NCI-H2029 treated with DMSO at 0.1 percent for 48 hours (cell line): Measurements from ENCODE around the gene SOWAHA.

Experiments
- DNase-seq: peaks from one replicate; lab custom pipeline; 2025; lab: John Stamatoyannopoulos, UW

The SOWAHA gene

DNA sequence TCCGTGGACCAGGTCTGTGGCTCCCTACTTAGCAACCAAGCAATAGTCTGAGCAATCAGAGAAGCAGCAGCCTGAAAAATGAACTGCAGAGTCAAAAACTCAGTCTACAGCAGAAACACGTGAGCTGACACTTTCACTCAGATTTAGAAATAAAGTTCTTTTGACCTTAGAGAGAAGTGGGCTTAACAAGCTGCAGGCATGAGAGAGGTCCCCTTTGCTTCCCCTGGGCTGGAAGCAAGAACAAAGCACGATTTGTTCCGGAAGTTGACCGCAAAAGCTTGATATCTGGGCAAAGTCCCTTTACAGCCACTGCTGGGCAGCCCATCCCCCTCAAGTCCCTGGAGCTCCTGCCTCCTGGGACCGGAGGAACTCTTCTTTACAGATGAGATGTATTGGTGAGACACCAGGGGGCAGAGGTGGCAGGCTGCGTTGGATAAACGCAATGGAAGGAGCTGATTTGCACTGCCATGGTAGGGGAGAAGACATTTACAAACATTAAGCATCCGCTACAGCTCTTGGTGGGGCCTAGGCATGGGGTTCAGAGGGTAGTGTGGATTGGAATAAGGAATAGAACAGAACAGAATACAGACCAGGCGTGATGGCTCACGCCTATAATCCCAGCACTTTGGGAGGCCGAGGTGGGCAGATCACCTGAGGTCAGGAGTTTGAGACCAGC is 5.8 kb upstream of the SOWAHA start:
- DNase-seq = no peak

DNA sequence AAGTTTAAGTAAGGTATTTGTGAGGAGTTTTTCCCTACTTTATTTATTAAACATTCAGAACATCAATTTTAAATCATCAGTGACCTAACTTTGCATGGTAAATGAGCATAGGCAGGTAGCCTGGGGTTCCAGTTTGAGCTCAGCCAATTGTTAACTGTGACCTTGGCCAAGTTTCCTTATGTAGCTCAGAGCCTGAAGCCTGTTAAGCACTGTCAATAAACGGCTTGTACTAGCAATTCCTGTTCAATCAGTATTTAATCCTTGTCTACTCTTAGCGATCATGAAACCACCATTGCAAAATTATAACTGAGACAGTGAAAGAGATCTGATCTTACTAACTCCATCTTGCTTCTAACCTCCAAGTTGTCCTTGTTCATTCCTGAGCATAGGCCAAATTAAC is 4.7 kb upstream of the SOWAHA start:
- no peak for DNase-seq

DNA sequence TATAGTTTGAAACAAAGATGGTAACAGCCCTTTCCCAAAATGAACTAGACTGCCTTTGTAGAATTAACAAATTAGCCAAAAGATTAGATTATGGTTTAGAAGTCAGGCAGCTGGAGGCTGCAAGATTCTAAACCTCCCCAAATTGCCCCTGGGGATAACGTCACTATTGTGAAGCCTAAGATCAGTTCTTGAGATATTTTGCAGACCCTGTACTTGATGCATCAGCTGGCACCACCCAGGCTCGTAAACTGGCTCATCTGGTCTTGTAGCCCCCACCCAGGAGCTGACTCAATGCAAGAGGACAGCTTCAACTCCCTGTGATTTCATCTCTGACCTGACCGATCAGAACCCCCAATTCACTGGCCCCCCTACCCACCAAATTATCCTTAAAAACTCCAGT is 4.2 kb upstream of the SOWAHA start:
- no peak for DNase-seq

DNA sequence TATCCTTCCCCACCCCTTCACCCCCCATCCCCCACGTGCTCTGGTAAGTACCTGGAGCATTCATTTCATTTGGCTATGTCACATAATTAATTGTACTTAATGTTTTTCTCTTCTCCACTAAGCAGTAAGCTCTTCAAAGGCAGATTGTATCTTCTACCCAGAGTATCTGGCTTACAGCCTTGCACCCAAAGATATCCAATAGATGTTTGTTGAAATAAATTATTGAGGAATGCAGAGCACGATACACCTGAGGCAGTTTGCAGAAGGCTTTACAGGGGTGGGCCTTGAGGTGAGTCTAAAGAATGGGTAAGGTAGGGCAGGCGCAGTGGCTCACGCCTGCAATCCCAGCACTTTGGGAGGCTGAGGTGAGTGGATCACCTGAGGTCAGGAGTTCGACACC is 2.5 kb upstream of the SOWAHA start:
- no peak for DNase-seq

DNA sequence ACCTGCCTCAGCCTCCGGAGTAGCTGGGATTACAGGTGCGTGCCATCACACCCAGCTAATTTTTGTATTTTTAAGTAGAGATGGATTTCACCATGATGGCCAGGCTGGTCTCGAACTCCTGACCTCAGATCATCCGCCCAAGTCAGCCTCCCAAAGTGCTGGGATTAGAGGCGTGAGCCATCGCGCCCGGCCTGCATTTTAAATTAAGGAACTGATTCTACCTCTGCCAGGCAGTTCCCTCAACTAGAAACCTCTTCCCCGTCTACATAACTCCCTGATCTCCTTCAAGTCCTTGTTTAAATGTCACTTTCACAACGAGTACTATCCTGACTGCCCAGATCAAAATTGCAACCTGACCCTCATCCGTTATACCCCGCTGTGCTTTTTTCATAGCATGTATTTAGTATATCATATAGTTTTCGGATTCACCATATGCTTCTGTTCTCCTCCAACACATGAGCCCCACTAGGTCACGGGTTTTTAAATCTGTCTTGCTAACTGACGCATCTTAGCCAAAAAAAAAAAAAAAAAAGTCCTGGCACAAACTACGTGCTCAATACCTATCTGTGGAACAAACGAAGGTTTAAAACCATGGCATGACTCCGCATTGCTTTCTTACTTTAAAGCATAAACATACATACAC is 858 bp upstream of the SOWAHA start:
- no peak for DNase-seq

DNA sequence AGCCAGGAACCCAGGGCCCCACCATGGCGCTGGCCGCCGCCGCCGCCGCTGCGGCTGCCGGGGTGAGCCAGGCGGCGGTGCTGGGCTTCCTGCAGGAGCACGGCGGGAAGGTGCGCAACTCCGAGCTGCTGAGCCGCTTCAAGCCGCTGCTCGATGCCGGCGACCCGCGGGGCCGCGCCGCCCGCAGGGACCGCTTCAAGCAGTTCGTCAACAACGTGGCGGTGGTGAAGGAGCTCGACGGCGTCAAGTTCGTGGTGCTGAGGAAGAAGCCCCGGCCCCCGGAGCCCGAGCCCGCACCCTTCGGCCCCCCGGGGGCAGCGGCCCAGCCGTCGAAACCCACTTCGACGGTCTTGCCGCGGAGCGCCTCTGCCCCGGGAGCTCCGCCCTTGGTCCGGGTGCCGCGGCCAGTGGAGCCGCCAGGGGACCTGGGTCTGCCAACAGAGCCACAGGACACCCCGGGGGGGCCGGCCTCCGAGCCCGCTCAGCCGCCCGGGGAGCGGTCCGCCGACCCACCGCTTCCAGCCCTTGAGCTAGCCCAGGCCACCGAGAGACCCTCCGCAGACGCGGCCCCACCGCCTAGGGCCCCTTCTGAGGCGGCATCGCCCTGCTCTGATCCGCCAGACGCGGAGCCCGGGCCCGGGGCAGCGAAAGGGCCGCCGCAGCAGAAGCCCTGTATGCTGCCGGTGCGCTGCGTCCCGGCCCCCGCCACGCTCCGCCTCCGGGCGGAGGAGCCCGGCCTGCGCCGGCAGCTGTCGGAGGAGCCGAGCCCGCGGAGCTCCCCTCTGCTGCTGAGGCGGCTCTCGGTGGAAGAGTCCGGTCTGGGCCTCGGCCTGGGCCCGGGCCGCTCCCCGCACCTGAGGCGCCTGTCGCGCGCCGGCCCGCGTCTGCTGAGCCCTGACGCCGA is 749 bp downstream of the SOWAHA start:
- no peak for DNase-seq

DNA sequence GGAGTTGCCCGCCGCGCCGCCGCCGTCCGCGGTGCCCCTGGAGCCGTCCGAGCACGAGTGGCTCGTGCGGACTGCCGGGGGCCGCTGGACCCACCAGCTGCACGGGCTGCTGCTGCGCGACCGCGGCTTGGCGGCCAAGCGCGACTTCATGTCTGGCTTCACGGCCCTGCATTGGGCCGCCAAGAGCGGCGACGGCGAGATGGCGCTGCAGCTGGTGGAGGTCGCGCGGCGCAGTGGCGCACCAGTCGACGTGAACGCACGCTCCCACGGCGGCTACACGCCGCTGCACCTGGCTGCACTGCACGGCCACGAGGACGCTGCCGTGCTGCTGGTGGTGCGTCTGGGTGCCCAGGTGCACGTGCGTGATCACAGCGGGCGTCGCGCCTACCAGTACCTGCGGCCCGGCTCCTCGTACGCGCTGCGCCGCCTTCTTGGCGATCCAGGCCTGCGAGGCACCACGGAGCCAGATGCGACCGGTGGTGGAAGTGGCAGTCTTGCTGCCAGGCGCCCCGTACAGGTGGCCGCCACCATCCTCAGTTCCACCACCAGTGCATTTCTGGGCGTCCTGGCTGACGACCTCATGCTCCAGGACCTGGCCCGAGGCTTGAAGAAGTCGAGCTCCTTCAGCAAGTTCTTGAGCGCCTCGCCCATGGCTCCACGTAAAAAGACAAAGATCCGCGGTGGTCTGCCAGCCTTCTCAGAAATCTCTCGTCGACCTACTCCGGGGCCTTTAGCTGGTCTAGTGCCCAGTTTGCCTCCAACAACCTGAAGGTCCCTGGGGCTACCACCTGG is 1.6 kb downstream of the SOWAHA start:
- DNase-seq = no peak

DNA sequence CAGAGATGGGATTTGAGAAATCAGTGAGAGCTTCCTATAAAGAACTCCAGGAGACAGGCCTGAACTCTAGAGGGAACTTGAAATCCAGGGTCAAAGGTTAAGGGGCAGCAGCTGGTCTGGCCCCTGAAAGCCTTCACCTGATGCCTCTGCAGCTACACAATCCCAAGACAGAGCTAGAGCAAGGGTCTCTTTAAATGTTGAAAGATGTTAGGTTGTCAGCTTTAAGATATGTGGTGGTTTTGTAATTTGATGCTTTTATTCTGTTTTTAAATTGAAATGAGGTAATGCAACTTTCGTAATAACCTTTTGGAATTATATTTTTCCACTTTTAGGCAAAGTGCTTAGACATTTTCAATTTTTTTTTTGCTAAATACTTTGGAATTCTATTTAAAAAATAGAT is 2.4 kb downstream of the SOWAHA start:
- DNase-seq = no peak

DNA sequence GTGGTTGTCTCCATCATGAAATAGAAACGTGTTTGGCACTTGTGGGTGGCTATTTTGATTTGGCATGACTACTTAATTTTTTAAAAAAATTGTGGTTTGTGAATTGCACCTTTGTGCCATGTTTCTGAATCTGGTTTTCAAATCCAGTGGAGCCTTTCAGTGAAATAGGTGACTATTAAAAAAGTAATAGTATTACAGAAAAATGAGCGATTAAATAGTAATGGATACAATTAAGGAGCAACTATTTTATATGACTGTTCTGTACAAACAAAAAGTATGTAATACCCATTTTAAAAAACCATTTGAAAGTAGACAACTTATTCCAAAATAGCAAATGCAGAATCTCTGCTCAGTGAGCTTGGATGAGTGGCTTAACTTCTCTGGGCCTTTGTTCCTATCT is 3.0 kb downstream of the SOWAHA start:
- no peak for DNase-seq

DNA sequence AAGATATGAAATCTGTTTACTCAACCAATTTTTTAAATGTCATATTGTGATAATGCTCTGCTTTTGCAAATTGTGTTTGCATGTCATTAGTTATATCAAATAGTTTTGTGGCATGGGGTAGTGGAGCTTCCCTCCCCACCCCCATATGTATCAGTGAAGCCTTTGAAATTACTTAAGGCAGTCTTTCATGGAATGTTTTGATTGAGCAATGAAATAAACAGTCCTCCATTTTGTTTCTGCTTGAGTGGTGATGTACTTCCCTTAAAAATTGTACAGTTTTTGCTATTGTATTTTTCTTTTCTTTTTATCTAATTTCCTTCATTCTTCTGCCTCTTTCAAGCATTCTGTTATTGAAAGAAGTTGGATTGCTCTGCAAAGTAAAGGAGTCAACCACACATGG is 3.5 kb downstream of the SOWAHA start:
- DNase-seq = no peak

DNA sequence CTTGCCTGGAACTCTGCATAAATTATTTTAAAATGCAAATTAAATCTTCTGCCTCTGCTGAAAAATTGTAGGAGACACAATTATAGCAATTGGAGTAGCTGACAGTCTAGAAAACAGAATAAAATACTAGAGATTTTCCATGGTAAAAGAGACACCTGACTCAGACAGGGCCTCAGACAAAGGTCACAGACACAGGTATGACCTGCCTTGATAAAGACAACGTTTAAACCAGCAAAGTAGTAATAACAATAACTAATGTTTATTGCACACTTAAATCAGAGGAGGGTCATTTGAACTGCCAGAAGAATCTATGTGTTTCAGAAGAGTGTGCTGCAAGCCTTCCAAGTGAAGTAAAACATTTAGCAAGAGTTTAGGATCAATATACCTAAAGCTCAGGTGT is 3.9 kb downstream of the SOWAHA start:
- no peak for DNase-seq

DNA sequence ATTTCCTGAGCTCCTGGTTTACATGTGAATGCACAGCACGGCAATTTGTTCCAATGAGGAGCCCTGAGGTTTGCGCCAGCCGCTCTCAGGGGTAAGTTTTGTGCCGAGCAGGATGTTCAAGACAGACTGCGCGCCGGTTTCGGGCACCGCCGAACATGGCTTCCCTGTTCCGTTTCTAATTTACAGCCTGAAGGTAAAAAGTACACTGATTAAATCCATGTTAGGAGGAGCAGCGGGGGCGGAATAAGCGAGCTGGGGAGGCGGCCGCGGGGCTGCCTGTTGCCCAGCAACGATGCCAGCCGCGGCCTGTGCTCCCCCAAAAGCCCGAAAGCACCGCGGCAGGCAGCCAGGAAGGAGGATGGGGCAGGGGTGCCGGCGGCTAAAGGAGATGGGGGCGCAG is 6.4 kb downstream of the SOWAHA start:
- DNase-seq = no peak

DNA sequence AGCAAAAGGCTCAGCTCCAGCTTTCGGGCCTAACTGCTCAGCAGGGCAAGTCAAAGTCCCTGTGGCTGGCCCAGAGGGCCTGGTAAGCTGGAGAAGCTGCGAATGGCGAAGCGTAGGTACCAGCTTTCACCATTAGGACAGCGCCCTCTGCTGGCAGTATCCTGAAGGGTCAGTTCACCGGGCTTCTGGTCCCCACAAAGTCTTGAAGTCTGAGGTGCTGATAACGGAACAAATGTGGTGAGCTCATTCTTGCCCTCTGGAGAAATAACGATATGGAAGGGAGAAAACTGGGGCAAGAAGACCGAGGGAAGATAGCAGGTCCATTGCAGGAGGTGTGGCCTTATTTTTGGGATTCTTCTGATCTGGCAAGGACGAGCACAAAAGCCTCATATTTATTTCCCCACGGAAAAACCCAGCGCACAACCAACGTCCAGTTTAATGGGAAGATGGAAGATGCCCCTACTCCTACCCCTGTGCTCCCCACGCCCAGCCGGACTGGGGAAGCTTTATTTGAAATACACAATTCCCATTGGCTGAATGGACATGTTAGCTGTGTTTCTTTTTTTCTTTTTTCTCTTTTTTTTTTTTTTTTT is 7.2 kb downstream of the SOWAHA start:
- peak; percentile 77 for DNase-seq

DNA sequence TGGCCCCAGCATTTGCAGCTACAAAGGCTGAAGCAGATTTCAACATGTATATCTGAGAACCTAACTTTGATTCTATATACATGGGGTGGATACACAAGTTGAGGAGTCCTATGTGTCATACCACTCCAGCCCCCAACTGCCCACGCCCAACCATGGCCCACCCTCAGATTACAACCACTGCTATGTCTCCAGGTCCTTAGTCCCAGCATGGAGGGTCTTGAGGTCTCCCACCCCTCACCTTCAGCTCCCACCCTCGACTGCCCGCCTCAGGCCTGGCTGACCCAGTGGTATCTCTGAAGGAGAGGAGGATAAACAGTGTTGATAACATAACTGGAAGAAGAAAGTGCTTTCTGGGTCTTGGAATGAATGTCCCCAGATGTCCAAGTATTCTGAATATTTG is 8.2 kb downstream of the SOWAHA start:
- no peak for DNase-seq

DNA sequence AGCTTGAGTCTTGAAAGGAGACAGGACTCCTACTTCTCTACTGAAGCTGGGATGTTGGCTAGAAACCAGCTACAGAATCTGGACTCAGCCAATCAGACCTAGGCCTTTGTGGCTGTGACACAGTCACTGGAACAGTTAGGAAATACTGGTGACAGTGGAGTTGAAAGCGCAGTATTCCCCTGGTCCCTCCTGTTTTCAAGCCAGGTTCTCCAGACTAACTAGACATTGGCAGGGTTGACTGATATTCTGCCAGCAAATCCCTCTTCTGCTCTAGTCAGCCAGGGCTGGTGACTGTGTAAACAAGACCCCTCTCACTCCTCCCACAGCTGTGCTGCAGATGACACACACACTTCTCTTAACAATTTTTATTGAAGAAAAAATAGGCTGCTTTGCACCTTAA is 8.7 kb downstream of the SOWAHA start:
- peak; percentile 66 for DNase-seq

DNA sequence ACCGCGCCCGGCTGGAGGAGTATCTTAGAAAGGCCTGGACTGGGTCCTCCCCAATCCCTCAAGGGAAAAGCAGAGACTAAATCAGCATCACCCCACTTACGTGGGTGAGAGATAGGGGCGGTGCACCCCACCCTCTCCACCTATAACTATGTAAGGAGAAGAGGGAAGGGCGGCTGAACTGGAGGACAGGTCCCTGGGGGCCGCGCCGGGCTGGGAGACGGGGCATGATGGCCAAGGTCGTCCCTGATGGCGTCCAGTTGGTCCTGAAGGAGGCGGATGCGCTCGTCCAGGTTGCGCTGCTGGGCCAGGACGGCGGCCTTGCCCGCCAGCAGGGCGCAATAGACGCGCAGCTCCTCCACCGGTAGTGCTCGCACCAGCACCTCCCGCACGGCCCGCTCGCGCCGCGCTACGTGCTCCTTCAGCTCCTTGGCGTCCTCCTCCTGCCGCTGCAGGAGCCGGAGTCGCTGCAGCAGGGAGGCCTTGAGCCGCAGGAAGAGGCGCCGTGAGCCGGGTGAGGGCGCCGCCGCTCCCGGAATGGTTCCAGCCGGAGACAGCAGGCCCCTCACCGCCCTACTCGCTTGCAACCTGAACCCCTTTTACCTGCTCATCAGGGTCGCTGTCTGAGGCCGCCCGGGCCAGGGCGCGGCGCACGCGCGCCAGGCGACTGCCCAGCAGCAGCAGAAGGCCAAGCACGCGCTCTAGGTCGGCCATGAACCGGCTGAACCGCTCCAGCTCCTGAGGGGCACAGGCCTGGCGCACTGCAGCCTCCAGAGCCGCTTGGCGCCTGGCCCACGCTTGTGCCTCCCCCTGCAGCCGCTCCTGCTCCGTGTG is 9.8 kb downstream of the SOWAHA start:
- DNase-seq = peak; percentile 49

DNA sequence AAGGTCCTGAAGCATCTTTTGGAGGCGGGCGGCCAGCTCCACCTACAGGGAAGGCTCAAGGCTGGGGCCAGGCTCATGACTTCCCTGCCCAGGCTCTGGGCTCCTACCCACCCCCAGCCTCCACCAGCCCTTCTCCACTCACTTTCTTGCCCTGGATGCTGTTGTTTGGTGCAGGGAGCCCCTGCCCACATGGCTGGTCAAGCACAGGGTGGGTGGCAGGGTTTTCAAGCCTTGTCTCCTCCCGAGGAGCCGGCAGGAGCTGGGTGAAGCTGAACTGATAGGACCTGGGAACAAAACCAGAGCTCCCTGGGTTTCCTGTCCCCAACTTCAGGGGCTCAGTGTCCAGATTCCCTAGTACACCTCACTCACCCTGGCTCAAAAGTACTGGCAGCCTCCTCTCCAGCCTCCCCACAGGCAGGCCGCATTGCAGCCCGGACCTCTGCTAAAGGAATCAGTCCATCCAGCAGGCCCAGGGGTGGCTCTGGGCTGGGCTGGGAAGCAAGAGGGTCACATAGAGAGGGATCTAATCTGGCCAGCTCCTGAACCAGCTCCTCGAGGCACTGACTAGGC is 10.5 kb downstream of the SOWAHA start:
- DNase-seq = no peak

DNA sequence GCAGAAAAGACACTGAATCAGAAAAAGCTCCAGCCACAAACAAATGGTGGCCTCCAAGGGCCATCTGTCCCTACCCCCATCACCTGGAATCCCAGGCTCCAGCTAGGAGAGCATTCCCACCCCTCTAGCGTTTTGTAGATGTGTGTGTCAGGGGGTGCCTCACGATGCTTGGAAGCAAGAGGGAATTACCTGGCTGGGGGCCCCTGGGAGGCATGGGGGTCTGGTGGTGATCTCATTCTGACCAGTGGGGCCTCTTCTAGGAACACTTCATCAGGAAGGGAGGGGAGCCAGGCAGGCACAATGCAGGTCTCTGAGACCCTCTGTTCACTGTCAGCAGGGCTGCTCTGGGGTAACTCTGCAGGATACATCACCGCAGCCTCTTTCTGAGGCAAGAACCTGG is 11.3 kb downstream of the SOWAHA start:
- no peak for DNase-seq

DNA sequence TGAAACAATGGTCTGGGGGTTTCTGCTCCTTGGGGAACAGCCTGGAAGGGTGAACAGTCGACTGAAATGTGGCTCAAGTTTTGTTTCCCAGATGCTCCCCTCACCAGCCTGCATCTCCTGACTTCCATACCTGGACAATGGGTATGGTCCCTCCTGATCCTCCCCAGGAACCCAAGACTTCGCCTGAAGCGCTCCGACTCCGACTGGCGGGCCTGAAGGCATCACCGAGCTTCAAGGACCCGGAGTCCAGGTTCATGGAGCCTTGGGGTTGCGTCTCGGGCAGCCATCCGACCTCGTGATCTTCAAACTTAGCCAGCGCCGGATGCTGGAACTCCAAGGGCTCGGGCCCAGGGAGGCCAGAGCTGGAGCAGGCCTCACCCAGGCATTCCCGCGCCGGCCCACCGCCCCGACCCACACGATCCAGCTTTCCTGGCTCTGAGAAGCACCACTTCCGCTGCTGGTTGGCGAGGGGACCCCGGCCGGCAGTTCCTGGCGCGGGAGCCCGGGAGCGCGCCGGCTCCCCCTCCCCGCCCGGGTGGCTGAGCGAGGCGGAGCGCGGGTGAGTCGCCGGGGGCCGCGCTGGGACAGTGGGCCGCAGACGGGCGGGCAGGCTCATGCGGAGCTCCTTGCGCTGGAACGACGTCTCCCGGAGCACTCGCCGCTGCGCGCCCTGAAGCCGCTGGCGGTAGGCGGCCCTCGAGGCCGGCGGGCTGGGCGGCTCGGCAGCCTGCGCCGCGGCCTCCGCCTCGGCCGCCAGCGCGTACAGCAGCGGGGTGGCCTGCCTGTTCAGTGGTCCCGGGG is 12.1 kb downstream of the SOWAHA start:
- no peak for DNase-seq
